ENCODE data around the gene PGLYRP1. TPM values are rescaled to one million over a fixed set of nuclear protein-coding genes. Genes with fewer than 3 reads are reported as not detected.

Gene PGLYRP1
- total RNA-seq, 2 experiments from 2014 or later = not detected

- POLR2A ChIA-PET = no interaction called here
- H3K9me2 ChIP-seq (ENCODE audit: insufficient read depth, low read length) = no peaks in the 10 kb centered on the region
- no TSS peak for BruUV-seq (replicated peaks)
- H3K27ac ChIP-seq (ENCODE audit: low read depth, low read length, poor library complexity, severe bottlenecking) = no peak overlapping the region
- peaks cover 4% of the 10 kb centered on the region; the same call in 1 of the 2 replicates for H3K36me3 ChIP-seq (ENCODE audit: insufficient read depth, low read length)
- intact Hi-C loops (cut with micrococcal nuclease; ENCODE audit: unreplicated experiment) = no loop called here
- H3K4me1 ChIP-seq (ENCODE audit: insufficient read depth, low read length, poor library complexity, severe bottlenecking) = peaks cover 13% of the 10 kb centered on the region
- no peaks in the 10 kb centered on the region for H4K20me1 ChIP-seq (ENCODE audit: insufficient read depth, low read length)
- H3K4me3 ChIP-seq (ENCODE audit: low read depth, low read length, poor library complexity, severe bottlenecking) = no peak overlapping the region
- no peaks in the 10 kb centered on the region for H3K9me3 ChIP-seq (ENCODE audit: low read length)
- no peak overlapping the region for H2AFZ ChIP-seq (ENCODE audit: low read length)
- no peak overlapping the region for H3K4me2 ChIP-seq (ENCODE audit: low read length)
- CTCF ChIA-PET (ENCODE audit: unreplicated experiment) = no interaction called here
- TF ChIP-seq EZH2phosphoT487 (IDR thresholded peaks at IDR 0.05; ENCODE audit: borderline replicate concordance, low read depth, low read length) (no peak), CTCF (conservative IDR thresholded peaks at IDR 0.05; ENCODE audit: low read length) (peak; percentile 93)
- peak; percentile 63 for DNase-seq (ENCODE audit: low spot score)
- H3K79me2 ChIP-seq (ENCODE audit: insufficient read depth, low read depth, low read length) = no peaks in the 10 kb centered on the region
Measured at GRCh38 chr19:46009530-46010510, 13.0 kb downstream of the PGLYRP1 start.

- no peak for DNase-seq (ENCODE audit: low spot score)
- H3K9me3 ChIP-seq (ENCODE audit: low read length) = no peaks in the 10 kb centered on the region
- H4K20me1 ChIP-seq (ENCODE audit: insufficient read depth, low read length) = no peaks in the 10 kb centered on the region
- POLR2A ChIA-PET = no interaction called here
- no peak overlapping the region for H2AFZ ChIP-seq (ENCODE audit: low read length)
- H3K4me2 ChIP-seq (ENCODE audit: low read length) = no peak overlapping the region
- peaks cover 11% of the 10 kb centered on the region for H3K4me1 ChIP-seq (ENCODE audit: insufficient read depth, low read length, poor library complexity, severe bottlenecking)
- no peak overlapping the region for H3K4me3 ChIP-seq (ENCODE audit: low read depth, low read length, poor library complexity, severe bottlenecking)
- no peak for TF ChIP-seq EZH2phosphoT487 (IDR thresholded peaks at IDR 0.05; ENCODE audit: borderline replicate concordance, low read depth, low read length)
- TF ChIP-seq CTCF (conservative IDR thresholded peaks at IDR 0.05; ENCODE audit: low read length) = no peak
- intact Hi-C loops (cut with micrococcal nuclease; ENCODE audit: unreplicated experiment) = no loop called here
- no peak overlapping the region for H3K27ac ChIP-seq (ENCODE audit: low read depth, low read length, poor library complexity, severe bottlenecking)
- no peaks in the 10 kb centered on the region for H3K9me2 ChIP-seq (ENCODE audit: insufficient read depth, low read length)
- CTCF ChIA-PET (ENCODE audit: unreplicated experiment) = no interaction called here
- H3K79me2 ChIP-seq (ENCODE audit: insufficient read depth, low read depth, low read length) = no peaks in the 10 kb centered on the region
- H3K36me3 ChIP-seq (ENCODE audit: insufficient read depth, low read length) = peaks cover 4% of the 10 kb centered on the region; the same call in 1 of the 2 replicates
- no TSS peak for BruUV-seq (replicated peaks)
Measured at GRCh38 chr19:46006411-46006810, 16.4 kb downstream of the PGLYRP1 start.
